ENCODE measurements around the gene CHCHD10. TPM values are rescaled to one million over a fixed set of nuclear protein-coding genes. Genes with fewer than 3 reads are reported as not detected.

CHCHD10 gene
- total and polyA plus RNA-seq, 2 donors = 20.0 to 64.0 TPM

DNA sequence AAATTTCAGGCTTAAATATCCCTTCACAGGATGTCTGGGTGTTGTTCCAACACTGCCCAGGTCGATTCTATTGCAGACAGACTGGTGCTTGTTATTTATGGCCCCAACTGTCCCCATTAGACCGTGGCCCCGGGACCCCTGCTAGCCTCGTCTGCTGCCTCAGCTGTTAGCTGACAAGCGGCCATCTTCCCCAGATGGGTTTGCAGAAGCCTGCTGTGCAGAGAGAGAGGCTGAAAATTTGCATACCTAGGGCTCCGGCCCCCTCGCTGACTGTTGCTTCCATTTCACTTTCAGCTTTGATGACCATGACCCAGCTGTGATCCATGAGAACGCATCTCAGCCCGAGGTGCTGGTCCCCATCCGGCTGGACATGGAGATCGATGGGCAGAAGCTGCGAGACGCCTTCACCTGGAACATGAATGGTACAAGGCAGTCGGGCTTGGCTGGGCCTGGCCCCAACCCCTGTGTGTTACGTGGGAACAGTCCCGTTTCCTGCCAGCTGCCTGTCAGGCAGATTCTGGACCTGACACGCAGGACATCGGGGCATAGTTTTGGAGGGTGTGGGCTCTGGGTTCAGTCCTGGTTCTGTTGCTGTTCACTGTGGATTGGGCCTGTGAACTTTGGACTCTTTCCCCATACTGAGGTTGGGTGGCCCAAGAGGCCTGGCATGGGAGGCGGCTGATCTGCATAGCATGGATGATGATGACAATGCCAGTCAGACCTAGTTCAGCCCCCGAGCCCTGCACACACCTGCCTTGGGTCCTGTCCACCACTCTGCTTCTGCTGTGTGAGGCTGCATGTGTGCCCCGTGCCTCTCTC, 35.4 kb upstream of the CHCHD10 start:
- WGBS = 88% methylated on average over 21 of the region's 21 CpGs
- H3K4me3 ChIP-seq (ENCODE audit: low read length in 2 of 2) = no peak overlapping the region
- no peaks in the 10 kb centered on the region for H3K27me3 ChIP-seq (ENCODE audit: control insufficient read depth in 2 of 2, insufficient read depth in 1 of 2, low read length in 1 of 2)
- H3K27ac ChIP-seq (ENCODE audit: low read depth in 1 of 2, low read length in 1 of 2) = no peak overlapping the region
- no peak for DNase-seq (ENCODE audit: low read depth in 6 of 9, low spot score in 9 of 9)
- no peaks in the 10 kb centered on the region for H3K4me1 ChIP-seq (ENCODE audit: control insufficient read depth in 2 of 2, insufficient read depth in 2 of 2, low read length in 2 of 2)
- H3K9me3 ChIP-seq (ENCODE audit: control insufficient read depth in 2 of 2, insufficient read depth in 1 of 2, low read length in 1 of 2) = no peaks in the 10 kb centered on the region
- H3K36me3 ChIP-seq (ENCODE audit: control insufficient read depth in 2 of 2, insufficient read depth in 2 of 2, low read length in 1 of 2) = peaks cover 79 to 81% of the 10 kb centered on the region in 2 donors

DNA sequence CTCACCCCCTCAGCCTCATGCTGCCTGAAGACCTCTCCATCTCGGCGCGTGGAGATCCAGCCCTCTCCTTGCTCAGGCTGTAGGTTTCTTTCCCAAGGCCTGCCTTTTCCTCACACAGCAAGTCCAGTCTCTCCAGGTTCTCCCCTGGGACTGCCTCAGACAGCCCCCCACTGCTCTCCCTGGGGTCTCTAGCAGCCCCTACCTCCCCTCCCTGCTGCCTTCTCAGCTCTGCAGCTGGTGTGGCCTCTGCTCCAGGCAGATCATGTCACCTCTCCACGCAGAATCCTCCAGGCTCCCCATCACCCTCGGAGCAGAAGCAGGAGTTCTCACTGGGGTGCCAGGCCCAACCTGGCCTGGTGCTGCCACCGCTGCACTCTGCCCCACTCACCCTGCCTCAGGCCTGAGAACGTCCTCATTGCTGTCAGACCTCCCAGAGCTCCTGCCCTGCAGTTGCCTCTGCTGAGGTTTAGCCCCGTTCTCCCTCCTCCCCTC, 34.2 kb upstream of the CHCHD10 start:
- WGBS = 97% methylated on average over 8 of the region's 8 CpGs
- peaks cover 82 to 85% of the 10 kb centered on the region in 2 donors for H3K36me3 ChIP-seq (ENCODE audit: control insufficient read depth in 2 of 2, insufficient read depth in 2 of 2, low read length in 1 of 2)
- no peaks in the 10 kb centered on the region for H3K9me3 ChIP-seq (ENCODE audit: control insufficient read depth in 2 of 2, insufficient read depth in 1 of 2, low read length in 1 of 2)
- no peaks in the 10 kb centered on the region for H3K4me1 ChIP-seq (ENCODE audit: control insufficient read depth in 2 of 2, insufficient read depth in 2 of 2, low read length in 2 of 2)
- no peaks in the 10 kb centered on the region for H3K27me3 ChIP-seq (ENCODE audit: control insufficient read depth in 2 of 2, insufficient read depth in 1 of 2, low read length in 1 of 2)
- no peak overlapping the region for H3K27ac ChIP-seq (ENCODE audit: low read depth in 1 of 2, low read length in 1 of 2)
- no peak overlapping the region for H3K4me3 ChIP-seq (ENCODE audit: low read length in 2 of 2)
- no peak for DNase-seq (ENCODE audit: low read depth in 6 of 9, low spot score in 9 of 9)

DNA sequence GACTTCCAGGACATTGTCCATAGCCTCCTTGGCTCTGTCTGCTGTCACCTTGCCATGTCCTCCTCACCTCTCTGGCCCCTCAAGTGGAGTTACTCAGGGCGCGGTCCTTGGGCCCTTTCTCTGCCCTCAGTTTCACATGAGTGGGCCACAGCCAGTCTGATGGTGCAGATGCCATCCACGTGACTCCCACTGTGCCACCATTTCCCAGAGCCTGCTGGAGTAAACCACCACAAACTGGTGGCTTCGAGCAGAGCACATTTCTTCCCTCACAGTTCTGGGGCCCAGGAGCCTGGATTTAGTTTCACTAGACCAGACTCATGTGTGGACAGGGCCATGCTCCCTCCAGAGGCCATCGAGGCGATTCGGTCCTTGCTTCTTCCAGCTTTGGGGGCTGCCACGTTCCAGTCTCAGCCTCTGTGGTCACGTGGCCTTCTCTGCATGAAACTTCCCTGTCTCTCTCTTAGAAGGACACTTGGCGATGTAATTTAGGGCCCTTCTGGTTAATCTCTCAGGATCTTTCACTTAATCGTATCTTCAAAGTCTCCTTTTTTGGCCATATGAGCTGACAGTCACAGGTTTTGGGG, 33.6 kb upstream of the CHCHD10 start:
- no peak for DNase-seq (ENCODE audit: low read depth in 6 of 9, low spot score in 9 of 9)
- Histone ChIP-seq H3K9me3 (ENCODE audit: control insufficient read depth in 2 of 2, insufficient read depth in 1 of 2, low read length in 1 of 2) (no peaks in the 10 kb centered on the region), H3K4me3 (ENCODE audit: low read length in 2 of 2) (no peak overlapping the region), H3K36me3 (ENCODE audit: control insufficient read depth in 2 of 2, insufficient read depth in 2 of 2, low read length in 1 of 2) (peaks cover 82 to 84% of the 10 kb centered on the region in 2 donors), H3K27ac (ENCODE audit: low read depth in 1 of 2, low read length in 1 of 2) (no peak overlapping the region), H3K27me3 (ENCODE audit: control insufficient read depth in 2 of 2, insufficient read depth in 1 of 2, low read length in 1 of 2) (no peaks in the 10 kb centered on the region), H3K4me1 (ENCODE audit: control insufficient read depth in 2 of 2, insufficient read depth in 2 of 2, low read length in 2 of 2) (no peaks in the 10 kb centered on the region)
- 97% methylated on average over 11 of the region's 11 CpGs for WGBS

DNA sequence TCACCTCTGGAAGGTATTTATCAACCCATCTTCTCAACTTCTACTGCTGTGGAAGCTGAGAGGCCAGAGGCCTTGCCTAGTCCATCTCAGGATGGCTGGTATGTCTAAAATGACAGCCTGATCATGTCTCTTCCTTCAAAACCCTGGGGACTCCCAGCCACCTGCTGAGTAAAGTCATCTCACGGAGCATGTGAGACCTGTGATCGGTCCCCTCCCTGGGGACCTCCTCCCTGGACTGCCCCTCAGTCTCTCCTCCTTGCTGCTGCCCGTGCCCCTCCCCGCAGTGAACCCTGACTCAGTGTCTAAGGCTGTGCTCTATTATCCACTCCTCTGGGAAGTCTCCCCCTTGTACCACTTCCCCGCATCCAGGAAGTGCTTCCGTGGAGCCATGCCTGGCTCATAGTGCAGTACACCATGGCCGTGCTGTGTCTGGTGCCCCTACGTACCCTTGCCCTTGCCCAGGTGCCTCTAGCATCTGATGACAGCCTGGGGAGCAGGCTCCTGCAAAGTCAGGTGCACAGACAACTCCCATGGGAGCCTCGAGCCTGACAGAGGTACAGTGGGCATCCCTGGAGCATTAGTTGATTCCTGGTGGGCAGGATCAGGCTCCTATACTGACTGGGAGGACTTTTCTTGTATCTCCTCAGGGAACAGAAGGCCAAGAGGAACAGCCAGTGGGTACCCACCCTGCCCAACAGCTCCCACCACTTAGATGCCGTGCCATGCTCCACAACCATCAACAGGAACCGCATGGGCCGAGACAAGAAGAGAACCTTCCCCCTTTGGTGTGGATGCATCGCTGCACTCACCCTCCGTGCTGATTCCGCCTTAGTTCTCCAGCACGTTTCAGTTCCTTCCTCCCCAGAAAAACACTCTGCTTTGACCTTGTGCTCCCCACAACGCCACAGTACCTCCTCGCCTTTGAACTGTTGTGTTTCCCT, 32.8 kb upstream of the CHCHD10 start:
- no peaks in the 10 kb centered on the region for H3K27me3 ChIP-seq (ENCODE audit: control insufficient read depth in 2 of 2, insufficient read depth in 1 of 2, low read length in 1 of 2)
- H3K27ac ChIP-seq (ENCODE audit: low read depth in 1 of 2, low read length in 1 of 2) = no peak overlapping the region
- no peak overlapping the region for H3K4me3 ChIP-seq (ENCODE audit: low read length in 2 of 2)
- H3K4me1 ChIP-seq (ENCODE audit: control insufficient read depth in 2 of 2, insufficient read depth in 2 of 2, low read length in 2 of 2) = no peaks in the 10 kb centered on the region
- DNase-seq (ENCODE audit: low read depth in 6 of 9, low spot score in 9 of 9) = no peak
- no peaks in the 10 kb centered on the region for H3K9me3 ChIP-seq (ENCODE audit: control insufficient read depth in 2 of 2, insufficient read depth in 1 of 2, low read length in 1 of 2)
- peaks cover 81 to 84% of the 10 kb centered on the region in 2 donors for H3K36me3 ChIP-seq (ENCODE audit: control insufficient read depth in 2 of 2, insufficient read depth in 2 of 2, low read length in 1 of 2)
- 97% methylated on average over 18 of the region's 18 CpGs for WGBS

DNA sequence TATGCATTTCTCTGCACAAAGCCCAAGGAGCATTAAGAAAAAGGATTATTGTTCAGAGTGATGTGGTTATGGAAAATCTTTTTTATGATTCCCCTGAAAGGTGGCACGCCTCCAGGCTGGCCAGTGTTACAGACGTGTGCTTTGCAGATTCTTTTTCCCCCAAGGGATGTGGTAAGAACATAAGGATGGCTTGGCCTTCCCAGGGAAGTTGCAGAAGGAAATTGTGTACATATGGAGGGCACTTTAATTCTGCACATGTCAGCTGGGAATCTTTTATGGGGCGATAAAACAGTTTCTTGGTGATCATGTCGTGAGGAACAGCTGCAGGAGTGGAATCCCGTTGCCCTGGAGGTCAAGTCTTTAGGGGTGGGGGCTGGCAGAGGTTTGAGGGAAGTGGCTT, 28.7 kb upstream of the CHCHD10 start:
- H3K4me1 ChIP-seq (ENCODE audit: control insufficient read depth in 2 of 2, insufficient read depth in 2 of 2, low read length in 2 of 2) = peaks cover 3 to 14% of the 10 kb centered on the region in 2 donors
- H3K4me3 ChIP-seq (ENCODE audit: low read length in 2 of 2) = no peak overlapping the region
- no peaks in the 10 kb centered on the region for H3K27me3 ChIP-seq (ENCODE audit: control insufficient read depth in 2 of 2, insufficient read depth in 1 of 2, low read length in 1 of 2)
- H3K27ac ChIP-seq (ENCODE audit: low read depth in 1 of 2, low read length in 1 of 2) = no peak overlapping the region
- no peak for DNase-seq (ENCODE audit: low read depth in 6 of 9, low spot score in 9 of 9)
- no peaks in the 10 kb centered on the region for H3K9me3 ChIP-seq (ENCODE audit: control insufficient read depth in 2 of 2, insufficient read depth in 1 of 2, low read length in 1 of 2)
- WGBS = 96% methylated on average over 5 of the region's 5 CpGs
- H3K36me3 ChIP-seq (ENCODE audit: control insufficient read depth in 2 of 2, insufficient read depth in 2 of 2, low read length in 1 of 2) = peaks cover 79 to 88% of the 10 kb centered on the region in 2 donors

DNA sequence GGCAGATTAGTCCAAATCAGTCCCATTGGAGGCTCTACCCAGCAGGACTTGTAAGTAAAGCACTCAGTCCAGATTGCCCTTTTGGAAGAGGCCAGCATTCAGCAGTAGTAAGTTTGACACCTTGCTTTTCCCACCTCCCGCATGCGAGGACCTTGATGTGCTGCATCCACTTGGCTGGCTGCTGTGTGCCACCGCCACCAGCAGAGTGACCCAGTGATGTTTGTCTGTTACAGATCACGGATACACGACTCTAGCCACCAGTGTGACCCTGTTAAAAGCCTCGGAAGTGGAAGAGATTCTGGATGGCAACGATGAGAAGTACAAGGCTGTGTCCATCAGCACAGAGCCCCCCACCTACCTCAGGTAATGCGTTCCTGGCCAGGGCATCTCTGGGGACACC, 25.6 kb upstream of the CHCHD10 start:
- no peak for DNase-seq (ENCODE audit: low read depth in 6 of 9, low spot score in 9 of 9)
- H3K36me3 ChIP-seq (ENCODE audit: control insufficient read depth in 2 of 2, insufficient read depth in 2 of 2, low read length in 1 of 2) = peaks cover 68 to 71% of the 10 kb centered on the region in 2 donors
- no peak overlapping the region for H3K27ac ChIP-seq (ENCODE audit: low read depth in 1 of 2, low read length in 1 of 2)
- H3K27me3 ChIP-seq (ENCODE audit: control insufficient read depth in 2 of 2, insufficient read depth in 1 of 2, low read length in 1 of 2) = no peaks in the 10 kb centered on the region
- WGBS = 97% methylated on average over 8 of the region's 8 CpGs
- no peak overlapping the region for H3K4me3 ChIP-seq (ENCODE audit: low read length in 2 of 2)
- no peaks in the 10 kb centered on the region for H3K9me3 ChIP-seq (ENCODE audit: control insufficient read depth in 2 of 2, insufficient read depth in 1 of 2, low read length in 1 of 2)
- H3K4me1 ChIP-seq (ENCODE audit: control insufficient read depth in 2 of 2, insufficient read depth in 2 of 2, low read length in 2 of 2) = peaks cover 16 to 24% of the 10 kb centered on the region in 2 donors

DNA sequence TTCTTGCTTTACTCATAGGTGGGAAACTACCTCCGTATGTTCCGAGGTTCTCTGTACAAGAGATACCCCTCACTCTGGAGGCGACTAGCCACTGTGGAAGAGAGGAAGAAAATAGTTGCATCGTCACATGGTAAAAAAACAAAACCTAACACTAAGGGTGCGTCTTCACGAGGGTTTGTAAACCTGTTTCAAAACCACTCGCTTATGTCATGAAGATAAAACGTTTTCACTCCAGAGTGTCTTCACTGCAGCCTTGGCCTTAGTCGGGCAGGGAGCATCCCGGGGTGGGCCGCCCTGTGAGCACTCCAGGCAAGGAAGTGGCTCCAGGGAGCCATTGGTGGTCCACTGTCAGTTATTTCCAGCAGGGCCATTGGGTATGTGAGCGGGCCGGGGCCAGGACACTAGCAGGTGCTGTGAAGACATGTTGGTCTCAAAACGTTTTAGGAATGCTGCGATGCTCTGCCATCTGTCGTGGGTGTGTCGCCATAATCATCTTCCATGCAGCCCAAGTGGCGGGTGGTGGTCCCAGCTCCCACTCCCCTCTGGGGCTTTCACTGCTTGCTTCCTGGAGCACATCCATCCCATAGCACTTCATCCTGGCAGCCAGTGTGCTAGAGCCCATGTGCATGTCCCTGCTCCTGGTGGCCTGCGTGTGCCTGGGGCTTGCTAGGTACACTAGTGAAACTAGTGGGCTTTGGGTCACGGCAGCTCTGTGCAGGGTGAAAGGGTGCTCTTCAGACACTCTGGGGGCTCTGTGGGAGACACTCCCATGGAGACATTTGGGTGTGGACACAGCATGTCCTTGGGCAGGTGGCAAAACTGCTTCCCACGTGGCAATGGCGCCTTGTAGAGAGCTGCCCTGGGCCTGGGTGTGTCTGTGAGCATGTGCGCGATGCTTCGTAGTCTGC, 24.2 kb upstream of the CHCHD10 start:
- Histone ChIP-seq H3K9me3 (ENCODE audit: control insufficient read depth in 2 of 2, insufficient read depth in 1 of 2, low read length in 1 of 2) (no peaks in the 10 kb centered on the region), H3K27ac (ENCODE audit: low read depth in 1 of 2, low read length in 1 of 2) (no peak overlapping the region), H3K4me1 (ENCODE audit: control insufficient read depth in 2 of 2, insufficient read depth in 2 of 2, low read length in 2 of 2) (peaks cover 21 to 31% of the 10 kb centered on the region in 2 donors), H3K27me3 (ENCODE audit: control insufficient read depth in 2 of 2, insufficient read depth in 1 of 2, low read length in 1 of 2) (no peaks in the 10 kb centered on the region), H3K36me3 (ENCODE audit: control insufficient read depth in 2 of 2, insufficient read depth in 2 of 2, low read length in 1 of 2) (peaks cover 58 to 62% of the 10 kb centered on the region in 2 donors), H3K4me3 (ENCODE audit: low read length in 2 of 2) (no peak overlapping the region)
- WGBS = 93% methylated on average over 25 of the region's 25 CpGs
- DNase-seq (ENCODE audit: low read depth in 6 of 9, low spot score in 9 of 9) = no peak

All from thymus (tissue), 11 donors.